ENCODE data around the gene COMT. TPM values are rescaled to one million over a fixed set of nuclear protein-coding genes. Genes with fewer than 3 reads are reported as not detected.

COMT gene
- total RNA-seq, 1 donor from 2014 or later = 1.3 TPM

DNA sequence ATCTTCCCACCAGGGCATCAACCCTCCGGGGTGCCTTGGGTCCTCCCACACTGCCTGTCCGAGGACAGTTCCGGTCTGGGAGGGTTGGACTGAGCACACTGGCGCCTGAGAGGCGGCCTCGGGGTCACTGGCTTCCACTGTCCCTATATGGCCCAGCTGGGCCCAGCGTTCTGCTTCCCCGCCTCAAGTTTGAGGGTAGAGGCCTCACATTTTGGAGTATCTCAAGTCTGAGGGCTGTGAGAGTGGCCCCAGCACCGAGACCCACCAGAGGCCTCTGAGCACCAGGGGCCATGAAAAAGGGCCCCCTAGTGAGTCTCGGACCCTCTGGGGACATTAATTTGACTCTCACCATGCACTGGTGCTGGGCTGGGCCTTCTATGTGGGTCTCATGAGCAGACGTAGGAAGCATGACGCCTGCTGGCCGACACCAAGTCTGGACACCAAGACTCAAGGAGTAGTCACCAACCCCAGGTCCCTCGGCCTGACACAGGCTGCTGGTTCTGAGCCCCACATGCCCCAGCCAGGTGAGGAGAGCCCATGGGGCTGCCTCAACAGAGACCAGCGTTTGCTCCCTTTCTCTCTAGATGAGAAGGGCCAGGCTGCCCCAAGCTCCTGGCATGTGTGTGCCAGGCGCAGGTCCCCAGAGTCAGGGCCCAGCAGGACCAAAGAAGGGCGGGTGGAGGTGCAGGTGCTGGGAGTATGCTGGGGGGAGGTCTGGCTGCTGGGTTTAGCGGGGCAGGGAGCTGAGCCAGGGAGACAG lies 47.6 kb downstream of the COMT start:
- H3K36me3 ChIP-seq = no peaks in the 10 kb centered on the region
- H3K4me1 ChIP-seq = peaks cover 10% of the 10 kb centered on the region
- H3K27ac ChIP-seq = no peak overlapping the region
- no peak overlapping the region for H3K4me2 ChIP-seq
- no peak for TF ChIP-seq EZH2 (IDR thresholded peaks at IDR 0.05)
- TF ChIP-seq, protein P1, sequence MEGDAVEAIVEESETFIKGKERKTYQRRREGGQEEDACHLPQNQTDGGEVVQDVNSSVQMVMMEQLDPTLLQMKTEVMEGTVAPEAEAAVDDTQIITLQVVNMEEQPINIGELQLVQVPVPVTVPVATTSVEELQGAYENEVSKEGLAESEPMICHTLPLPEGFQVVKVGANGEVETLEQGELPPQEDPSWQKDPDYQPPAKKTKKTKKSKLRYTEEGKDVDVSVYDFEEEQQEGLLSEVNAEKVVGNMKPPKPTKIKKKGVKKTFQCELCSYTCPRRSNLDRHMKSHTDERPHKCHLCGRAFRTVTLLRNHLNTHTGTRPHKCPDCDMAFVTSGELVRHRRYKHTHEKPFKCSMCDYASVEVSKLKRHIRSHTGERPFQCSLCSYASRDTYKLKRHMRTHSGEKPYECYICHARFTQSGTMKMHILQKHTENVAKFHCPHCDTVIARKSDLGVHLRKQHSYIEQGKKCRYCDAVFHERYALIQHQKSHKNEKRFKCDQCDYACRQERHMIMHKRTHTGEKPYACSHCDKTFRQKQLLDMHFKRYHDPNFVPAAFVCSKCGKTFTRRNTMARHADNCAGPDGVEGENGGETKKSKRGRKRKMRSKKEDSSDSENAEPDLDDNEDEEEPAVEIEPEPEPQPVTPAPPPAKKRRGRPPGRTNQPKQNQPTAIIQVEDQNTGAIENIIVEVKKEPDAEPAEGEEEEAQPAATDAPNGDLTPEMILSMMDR (IDR thresholded peaks at IDR 0.05) = no peak
- no peak for TF ChIP-seq EZH2phosphoT487 (IDR thresholded peaks at IDR 0.05)
- DNase-seq (ENCODE audit: low spot score) = no peak
- peak overlapping the region; percentile 42 for H3K27ac Mint-ChIP-seq
- H3K9me3 Mint-ChIP-seq = no peaks in the 10 kb centered on the region
- H3F3A ChIP-seq (ENCODE audit: low read depth) = peaks cover 10% of the 10 kb centered on the region
- H3K36me3 Mint-ChIP-seq = peaks cover 2% of the 10 kb centered on the region
- H2AFZ ChIP-seq (replicated peaks) = no peak overlapping the region
- H3K27me3 Mint-ChIP-seq (ENCODE audit: insufficient read depth, low read depth) = peaks cover 5% of the 10 kb centered on the region
- H3K4me3 Mint-ChIP-seq = no peak overlapping the region
- H3K79me2 ChIP-seq (ENCODE audit: low read depth) = peaks cover 21% of the 10 kb centered on the region
- peaks cover 26% of the 10 kb centered on the region for H3K4me1 Mint-ChIP-seq
- no peaks in the 10 kb centered on the region for H3K9me3 ChIP-seq (ENCODE audit: low read depth)
- H3K9ac ChIP-seq = no peak overlapping the region
- no peak overlapping the region for H3K4me3 ChIP-seq
- peaks cover 23% of the 10 kb centered on the region for H4K20me1 ChIP-seq (ENCODE audit: low read depth)
- H3K27me3 ChIP-seq = no peaks in the 10 kb centered on the region

DNA sequence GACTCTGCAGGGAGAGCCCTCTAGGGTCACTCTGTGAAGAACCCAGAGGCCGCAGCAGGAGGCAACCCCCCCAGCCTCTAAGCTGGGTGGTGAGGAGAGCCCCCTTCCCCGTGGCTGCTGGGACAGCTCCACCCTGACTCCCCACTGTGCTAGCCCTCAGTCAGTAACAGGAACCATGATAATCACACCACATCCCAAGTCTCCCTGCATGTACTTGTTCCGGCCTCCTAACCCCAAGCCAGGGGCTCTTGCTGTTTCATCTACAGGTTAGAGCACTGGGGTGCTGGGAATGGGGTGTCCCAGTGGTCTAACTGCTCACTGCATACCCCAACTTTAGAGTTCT lies 48.1 kb downstream of the COMT start:
- H3K27me3 ChIP-seq = no peaks in the 10 kb centered on the region
- H3K4me3 Mint-ChIP-seq = no peak overlapping the region
- H3K4me2 ChIP-seq = no peak overlapping the region
- no peaks in the 10 kb centered on the region for H3K9me3 Mint-ChIP-seq
- TF ChIP-seq EZH2 (IDR thresholded peaks at IDR 0.05) = no peak
- TF ChIP-seq, protein P1 (IDR thresholded peaks at IDR 0.05) = no peak
- TF ChIP-seq EZH2phosphoT487 (IDR thresholded peaks at IDR 0.05) = no peak
- no peaks in the 10 kb centered on the region for H3K36me3 ChIP-seq
- H3F3A ChIP-seq (ENCODE audit: low read depth) = peaks cover 10% of the 10 kb centered on the region
- H3K4me1 ChIP-seq = peaks cover 10% of the 10 kb centered on the region
- peaks cover 22% of the 10 kb centered on the region for H3K4me1 Mint-ChIP-seq
- no peak for DNase-seq (ENCODE audit: low spot score)
- H3K27ac ChIP-seq = no peak overlapping the region
- H3K27ac Mint-ChIP-seq = no peak overlapping the region
- no peak overlapping the region for H2AFZ ChIP-seq (replicated peaks)
- peaks cover 5% of the 10 kb centered on the region for H3K27me3 Mint-ChIP-seq (ENCODE audit: insufficient read depth, low read depth)
- no peaks in the 10 kb centered on the region for H3K9me3 ChIP-seq (ENCODE audit: low read depth)
- H3K9ac ChIP-seq = no peak overlapping the region
- peaks cover 17% of the 10 kb centered on the region for H4K20me1 ChIP-seq (ENCODE audit: low read depth)
- H3K36me3 Mint-ChIP-seq = peaks cover 2% of the 10 kb centered on the region
- peaks cover 15% of the 10 kb centered on the region for H3K79me2 ChIP-seq (ENCODE audit: low read depth)
- no peak overlapping the region for H3K4me3 ChIP-seq

DNA sequence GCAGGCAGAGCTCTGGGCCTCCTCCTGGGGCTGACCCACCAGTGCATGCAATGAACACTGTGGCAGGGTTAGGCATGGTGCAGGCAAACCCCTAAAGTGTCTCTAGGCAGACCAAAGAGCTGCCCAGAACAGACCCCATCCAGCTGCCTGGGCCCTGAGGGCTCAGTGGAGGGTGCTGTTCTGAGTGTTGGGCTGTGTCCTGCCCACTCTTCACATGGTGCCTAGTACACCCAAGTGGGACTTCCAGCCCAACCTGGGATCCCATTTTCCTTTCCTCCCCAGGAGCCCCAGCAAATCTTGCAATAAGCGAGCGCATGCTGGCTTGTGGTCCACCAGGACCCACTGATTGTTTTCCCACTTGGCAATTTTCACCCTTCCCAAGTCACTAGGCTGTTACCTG lies 48.6 kb downstream of the COMT start:
- H3K9me3 Mint-ChIP-seq = no peaks in the 10 kb centered on the region
- H3K27ac ChIP-seq = no peak overlapping the region
- peaks cover 10% of the 10 kb centered on the region for H3K4me1 ChIP-seq
- H3F3A ChIP-seq (ENCODE audit: low read depth) = peaks cover 10% of the 10 kb centered on the region
- H3K27me3 Mint-ChIP-seq (ENCODE audit: insufficient read depth, low read depth) = peaks cover 5% of the 10 kb centered on the region
- H3K27ac Mint-ChIP-seq = no peak overlapping the region
- H2AFZ ChIP-seq (replicated peaks) = no peak overlapping the region
- no peaks in the 10 kb centered on the region for H3K9me3 ChIP-seq (ENCODE audit: low read depth)
- H3K4me3 Mint-ChIP-seq = no peak overlapping the region
- DNase-seq (ENCODE audit: low spot score) = no peak
- peaks cover 10% of the 10 kb centered on the region for H3K79me2 ChIP-seq (ENCODE audit: low read depth)
- H3K9ac ChIP-seq = no peak overlapping the region
- H4K20me1 ChIP-seq (ENCODE audit: low read depth) = peaks cover 13% of the 10 kb centered on the region
- H3K36me3 Mint-ChIP-seq = peaks cover 2% of the 10 kb centered on the region
- H3K4me3 ChIP-seq = no peak overlapping the region
- no peaks in the 10 kb centered on the region for H3K36me3 ChIP-seq
- peaks cover 19% of the 10 kb centered on the region for H3K4me1 Mint-ChIP-seq
- no peaks in the 10 kb centered on the region for H3K27me3 ChIP-seq
- TF ChIP-seq, protein P1 (IDR thresholded peaks at IDR 0.05) = no peak
- TF ChIP-seq EZH2 (IDR thresholded peaks at IDR 0.05) (no peak), EZH2phosphoT487 (IDR thresholded peaks at IDR 0.05) (no peak)
- no peak overlapping the region for H3K4me2 ChIP-seq
